ENCODE measurements around the gene SLC17A7. TPM values are rescaled to one million over a fixed set of nuclear protein-coding genes. Genes with fewer than 3 reads are reported as not detected.
A peak's percentile ranks its signal among the peaks of the same experiment; 100 is the strongest.

SLC17A7 gene
- total and polyA plus RNA-seq, 2 of the 13 experiments (the other 11 are each of a cell fraction or from before 2014, with no cell fraction given): 0.32 TPM; not detected in 1

GRCh38 chr19:49487277-49488045 is 46.1 kb upstream of the SLC17A7 start, which contains the start of gene RPL13A (continued):
- peak; percentile 74; the same call in 1 of the 2 replicates for TF ChIP-seq GMEB2 (CRISPR knock-in tag; IDR thresholded peaks at IDR 0.05; ENCODE audit: low read depth)
- TF ChIP-seq ZNF749 (CRISPR knock-in tag; IDR thresholded peaks at IDR 0.05; ENCODE audit: borderline replicate concordance): peak; percentile 83
- peak; percentile 67 for TF ChIP-seq BCL6 (CRISPR knock-in tag; IDR thresholded peaks at IDR 0.05)
- peak; percentile 84; the same call in 1 of the 2 replicates for TF ChIP-seq PREB (CRISPR knock-in tag; IDR thresholded peaks at IDR 0.05)
- TF ChIP-seq MIER2 (CRISPR knock-in tag; IDR thresholded peaks at IDR 0.05): peak; percentile 45; the same call in 1 of the 2 replicates
- TF ChIP-seq RFXAP (CRISPR knock-in tag; IDR thresholded peaks at IDR 0.05; ENCODE audit: borderline replicate concordance): peak; percentile 92
- peak; percentile 43; the same call in 1 of the 2 replicates for TF ChIP-seq PATZ1 (CRISPR knock-in tag; IDR thresholded peaks at IDR 0.05)
- TF ChIP-seq DR1 (CRISPR knock-in tag; IDR thresholded peaks at IDR 0.05): peak; percentile 100
- peak; percentile 35 for TF ChIP-seq HNF4A (CRISPR knock-in tag; IDR thresholded peaks at IDR 0.05)
- TF ChIP-seq ZNF331 (CRISPR knock-in tag; IDR thresholded peaks at IDR 0.05): peak; percentile 65; the same call in 1 of the 2 replicates
- TF ChIP-seq SOX6 (IDR thresholded peaks at IDR 0.05): no peak
- peak; percentile 46; the same call in 1 of the 2 replicates for TF ChIP-seq SOX6 (CRISPR knock-in tag; IDR thresholded peaks at IDR 0.05)
- TF ChIP-seq MIER3 (CRISPR knock-in tag; IDR thresholded peaks at IDR 0.05; ENCODE audit: borderline replicate concordance): peak; percentile 75
- 0 out of 2 replicates have a peak, but pooled peaks have one; percentile 46 for TF ChIP-seq ZFP41 (CRISPR knock-in tag; IDR thresholded peaks at IDR 0.05; ENCODE audit: borderline replicate concordance)
- TF ChIP-seq HNRNPLL (IDR thresholded peaks at IDR 0.05; ENCODE audit: low read depth, low read length, poor library complexity, severe bottlenecking): peak; percentile 80
- TF ChIP-seq MATR3 (CRISPR knock-in tag; IDR thresholded peaks at IDR 0.05): no peak
- TF ChIP-seq ZNF296 (CRISPR knock-in tag; conservative IDR thresholded peaks at IDR 0.05): no peak
- peak; percentile 88 for TF ChIP-seq ZBTB25 (CRISPR knock-in tag; IDR thresholded peaks at IDR 0.05)
- TF ChIP-seq ZNF691 (CRISPR knock-in tag; IDR thresholded peaks at IDR 0.05; ENCODE audit: borderline replicate concordance, low read depth): 0 out of 2 replicates have a peak, but pooled peaks have one; percentile 31
- TF ChIP-seq ZNF44 (CRISPR knock-in tag; IDR thresholded peaks at IDR 0.05): no peak; the same call in 1 of the 2 replicates
- peak; percentile 99 for TF ChIP-seq RBFOX2 (IDR thresholded peaks at IDR 0.05; ENCODE audit: low read depth, low read length)
